Mucosa of descending colon (tissue), 3 donors: ENCODE results near the gene IL21R. TPM values are rescaled to one million over a fixed set of nuclear protein-coding genes. Genes with fewer than 3 reads are reported as not detected.

Source experiments
- ATAC-seq: fragments of 200-7000 bp; cut with Tn5 transposase; one replicate; pipeline ENCODE4 v1.9.1; 2020; ENCODE audit warnings: mild to moderate bottlenecking, moderate library complexity
- DNase-seq, 3 donors: peaks; one replicate each; pipeline ENCODE4 v3.0.0-alpha.2; 2020
- H3K36me3 ChIP-seq: fragments of 200-600 bp; one replicate; pipeline ENCODE4 v1.8.0; 2021; ENCODE audit warnings: low read depth, mild to moderate bottlenecking
- H3K4me1 ChIP-seq: fragments of 200-600 bp; one replicate; pipeline ENCODE4 v1.8.0; 2021; ENCODE audit warnings: low read depth, mild to moderate bottlenecking
- H3K4me3 ChIP-seq: fragments of 200-600 bp; one replicate; pipeline ENCODE4 v1.8.0; 2021; ENCODE audit warnings: mild to moderate bottlenecking
- H3K9me3 ChIP-seq: fragments of 200-600 bp; one replicate; pipeline ENCODE4 v1.8.0; 2021; ENCODE audit warnings: mild to moderate bottlenecking
- CTCF ChIP-seq: fragments of 200-600 bp; IDR thresholded peaks from one replicate; pipeline ENCODE4 v1.8.0; 2022; ENCODE audit warnings: antibody characterized with exemption, mild to moderate bottlenecking
- intact Hi-C, 2 donors: fragments of 100-400 bp; cut with DNase I in 1 of 2; cut with micrococcal nuclease in 1 of 2; formaldehyde crosslinking; loops; one replicate each; pipeline versions ENCODE4 v1.11.0 to v1.11.1; 2022; cut with DNase I, micrococcal nuclease
- total RNA-seq, 3 donors: library from RNA; stranded (reverse); fragmentation: NEBNext Ultra II Directional in 2 of 3; extraction: Animal tissue kit (Norgen Biotek cat#: 25700) in 2 of 3; gene quantifications; one replicate each; pipeline versions ENCODE4 v1.2.1 to v1.2.4, GENCODE V29; 2021 to 2023
- donor health status: DM: no; HTN: no; CAD: no; lungs with moderate emphysema.
- donor health status: DM: no; HTN: no; CAD: no.
- donor health status: DM: no; HTN: yes; CAD: no.

Gene IL21R
- total RNA-seq, 3 donors from 2014 or later, result 0.47 to 1.4 (median 1.0) TPM

GRCh38 chr16:27417047-27417671, 15.2 kb downstream of the IL21R start:
- TF ChIP-seq CTCF, result no peak
- no peak overlapping the region for H3K4me3 ChIP-seq
- H3K9me3 ChIP-seq, result peaks cover 13% of the 10 kb centered on the region
- intact Hi-C loops, result no loop called here
- ATAC-seq, result no peak
- no peaks in the 10 kb centered on the region for H3K4me1 ChIP-seq
- no peaks in the 10 kb centered on the region for H3K36me3 ChIP-seq
- no peak for DNase-seq

- no peaks in the 10 kb centered on the region for H3K36me3 ChIP-seq
- DNase-seq (no peak), ATAC-seq (no peak)
- TF ChIP-seq CTCF, result no peak
- peaks cover 21% of the 10 kb centered on the region for H3K9me3 ChIP-seq
- no peak overlapping the region for H3K4me3 ChIP-seq
- intact Hi-C loops, result no loop called here
- no peaks in the 10 kb centered on the region for H3K4me1 ChIP-seq
Observed at GRCh38 chr16:27421961-27422740, 20.2 kb downstream of the IL21R start.

GRCh38 chr16:27424772-27425498, 23.0 kb downstream of the IL21R start:
- no peak overlapping the region for H3K4me3 ChIP-seq
- no peak for DNase-seq
- no peak for TF ChIP-seq CTCF
- ATAC-seq, result no peak
- intact Hi-C loops, result no loop called here
- H3K9me3 ChIP-seq, result peaks cover 21% of the 10 kb centered on the region
- H3K4me1 ChIP-seq, result no peaks in the 10 kb centered on the region
- no peaks in the 10 kb centered on the region for H3K36me3 ChIP-seq

GRCh38 chr16:27425961-27426360, 24.0 kb downstream of the IL21R start:
- no peak for TF ChIP-seq CTCF

GRCh38 chr16:27426423-27427408, 24.7 kb downstream of the IL21R start:
- no peak for TF ChIP-seq CTCF
- Histone ChIP-seq H3K4me3 (no peak overlapping the region), H3K9me3 (peaks cover 13% of the 10 kb centered on the region), H3K36me3 (no peaks in the 10 kb centered on the region), H3K4me1 (no peaks in the 10 kb centered on the region)
- intact Hi-C loops, result no loop called here
- DNase-seq, result peak in 2 of 3 donors; percentile 32 to 66
- peak; percentile 83 for ATAC-seq

More at GRCh38 chr16:27425961-27426360, 24.0 kb downstream of the IL21R start:
- H3K9me3 ChIP-seq, result peaks cover 21% of the 10 kb centered on the region
- no peak overlapping the region for H3K4me3 ChIP-seq
- intact Hi-C loops, result no loop called here
- ATAC-seq, result no peak
- H3K36me3 ChIP-seq, result no peaks in the 10 kb centered on the region
- DNase-seq, result no peak
- H3K4me1 ChIP-seq, result no peaks in the 10 kb centered on the region
